GM10847 (cell line): Measurements from ENCODE around the gene ANKMY1.

ENCODE experiments used
- POLR2A ChIP-seq: IDR thresholded peaks from 2 replicates; pipeline ENCODE4 v1.6.1; 2011; ENCODE audit not compliant: insufficient read length; ENCODE audit errors: extremely low read depth

ANKMY1 gene

GRCh38 chr2:240568678-240569522, 11.1 kb upstream of the ANKMY1 start:
- peak; percentile 45 for TF ChIP-seq POLR2A

- TF ChIP-seq POLR2A: no peak
These were observed 10.3 kb upstream of the ANKMY1 start, which contains the start of gene RNPEPL1 for GRCh38 chr2:240567872-240568677. Gene RNPEPL1 (plus strand): TSS chr2:240568484. CDS start chr2:240568587, 103 bp downstream.

GRCh38 chr2:240567137-240567871, 9.5 kb upstream of the ANKMY1 start:
- TF ChIP-seq POLR2A: no peak

GRCh38 chr2:240566203-240567136, 8.7 kb upstream of the ANKMY1 start:
- TF ChIP-seq POLR2A: peak; percentile 46

GRCh38 chr2:240565333-240566202, 7.8 kb upstream of the ANKMY1 start:
- TF ChIP-seq POLR2A: peak; percentile 57

GRCh38 chr2:240564561-240565332, 7.0 kb upstream of the ANKMY1 start:
- TF ChIP-seq POLR2A: no peak

- no peak for TF ChIP-seq POLR2A
These were observed 6.3 kb upstream of the ANKMY1 start for GRCh38 chr2:240563951-240564560.

- no peak for TF ChIP-seq POLR2A
These were observed 3.7 kb upstream of the ANKMY1 start for GRCh38 chr2:240561325-240561971.

GRCh38 chr2:240560480-240561324, 2.9 kb upstream of the ANKMY1 start:
- peak; percentile 94 for TF ChIP-seq POLR2A

GRCh38 chr2:240560084-240560479, 2.3 kb upstream of the ANKMY1 start, which contains the start of gene DUSP28:
Gene DUSP28 (plus strand): TSS chr2:240560357. CDS start chr2:240560685, 328 bp downstream.
- TF ChIP-seq POLR2A: peak; percentile 78

GRCh38 chr2:240559286-240559685, 1.5 kb upstream of the ANKMY1 start:
- TF ChIP-seq POLR2A: no peak
